HG03108 (cell line): ENCODE data around the gene ARSA.
"Not testable (repeated sequence)": the region's sequence is repeated elsewhere in the genome, so short reads cannot be mapped to it uniquely, and the experiment has no call there.

Source experiments
- ATAC-seq: cut with Tn5 transposase; IDR thresholded peaks from one replicate; pipeline ENCODE4 v1.9.1; 2021; ENCODE audit warnings: moderate library complexity; ENCODE audit not compliant: unreplicated experiment

ARSA gene

DNA sequence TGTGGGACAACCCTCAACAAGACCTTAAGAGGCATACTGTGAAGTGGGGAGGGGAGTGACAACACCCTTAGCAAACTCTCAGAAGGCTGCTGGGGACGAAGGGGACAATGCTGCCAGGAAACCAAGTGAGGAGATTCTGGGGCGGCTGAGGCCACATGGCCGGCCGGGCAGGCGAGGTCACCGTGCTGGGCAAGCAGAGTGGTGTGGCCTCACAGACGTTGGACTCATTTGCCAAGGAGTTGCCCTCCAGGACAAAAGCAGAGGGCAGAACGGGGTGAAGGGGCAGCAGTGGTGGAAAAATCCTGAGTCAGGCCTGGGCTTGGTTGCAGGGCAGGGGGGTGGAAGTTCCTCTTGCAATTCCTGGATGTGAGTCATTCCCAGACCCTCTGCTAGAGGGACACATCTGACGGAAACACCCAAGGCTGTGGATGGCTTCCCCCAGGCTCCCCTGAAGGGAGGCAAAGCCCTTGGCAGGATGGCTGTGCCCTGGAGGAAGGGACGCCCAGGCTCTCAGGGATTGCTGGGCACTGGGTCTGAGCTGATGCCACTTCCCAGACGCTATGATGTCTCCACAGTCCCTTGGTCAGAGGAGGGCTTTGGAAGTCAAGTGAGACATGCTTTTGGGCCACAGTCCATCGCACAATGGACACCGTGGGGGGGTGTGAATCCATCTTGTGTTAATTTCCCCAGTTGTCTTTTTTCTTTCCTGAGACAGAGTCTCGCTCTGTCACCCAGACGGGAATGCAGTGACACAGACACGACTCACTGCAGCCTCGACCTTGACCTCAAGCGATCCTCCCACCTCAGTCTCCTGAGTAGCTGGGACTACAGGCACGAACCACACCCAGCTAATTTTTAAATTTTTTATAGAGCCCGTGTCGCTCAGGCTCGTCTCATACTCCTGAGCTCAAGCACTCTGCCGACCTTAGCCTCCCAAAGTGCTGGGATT is 28.4 kb upstream of the ARSA start:
- no peak for ATAC-seq

- not testable (repeated sequence) for ATAC-seq
Observed at GRCh38 chr22:50654664-50655063, 26.7 kb upstream of the ARSA start.

- no peak for ATAC-seq
Observed at GRCh38 chr22:50653256-50653655, 25.3 kb upstream of the ARSA start.

DNA sequence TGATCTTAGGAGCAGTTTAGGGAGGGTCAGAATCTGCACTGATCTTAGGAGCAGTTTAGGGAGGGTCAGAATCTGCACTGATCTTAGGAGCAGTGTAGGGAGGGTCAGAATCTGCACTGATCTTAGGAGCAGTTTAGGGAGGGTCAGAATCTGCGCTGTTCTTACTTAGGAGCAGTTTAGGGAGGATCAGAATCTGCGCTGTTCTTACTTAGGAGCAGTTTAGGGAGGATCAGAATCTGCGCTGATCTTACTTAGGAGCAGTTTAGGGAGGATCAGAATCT is 15.8 kb upstream of the ARSA start:
- ATAC-seq: not testable (repeated sequence)

DNA sequence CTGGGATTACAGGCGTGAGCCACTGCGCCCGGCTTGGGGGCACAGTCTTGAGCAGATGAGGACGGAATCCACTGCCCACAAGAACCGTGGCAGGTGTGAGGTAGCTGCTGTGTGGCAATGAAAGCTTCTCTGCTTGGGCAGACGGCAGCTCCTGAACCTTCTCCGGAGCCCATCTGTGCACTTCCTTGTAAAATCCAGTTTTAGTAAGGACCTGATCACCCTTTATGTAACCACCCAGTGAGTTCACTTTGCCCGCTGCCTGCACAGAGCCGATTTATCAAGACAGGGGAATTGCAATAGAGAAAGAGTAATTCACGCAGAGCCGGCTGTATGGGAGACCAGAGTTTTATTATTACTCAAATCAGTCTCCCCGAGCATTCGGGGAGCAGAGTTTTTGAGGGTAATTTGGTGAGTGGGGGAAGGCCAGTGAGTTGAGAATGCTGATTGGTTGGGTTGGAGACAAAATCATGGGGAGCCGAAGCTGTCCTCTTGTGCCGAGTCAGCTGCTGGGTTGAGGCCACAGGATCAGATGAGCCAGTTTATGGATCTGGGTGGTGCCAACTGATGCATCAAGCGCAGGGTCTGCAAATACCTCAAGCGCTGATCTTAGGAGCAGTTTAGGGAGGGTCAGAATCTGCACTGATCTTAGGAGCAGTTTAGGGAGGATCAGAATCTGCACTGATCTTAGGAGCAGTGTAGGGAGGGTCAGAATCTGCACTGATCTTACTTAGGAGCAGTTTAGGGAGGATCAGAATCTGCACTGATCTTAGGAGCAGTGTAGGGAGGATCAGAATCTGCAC is 15.3 kb upstream of the ARSA start:
- not testable (repeated sequence) for ATAC-seq

- ATAC-seq: no peak
Observed at GRCh38 chr22:50641696-50642607, 14.0 kb upstream of the ARSA start.

- ATAC-seq: no peak
Observed at GRCh38 chr22:50640857-50641647, 13.1 kb upstream of the ARSA start.

- ATAC-seq: not testable (repeated sequence)
Observed at GRCh38 chr22:50640296-50640695, 12.3 kb upstream of the ARSA start.

- ATAC-seq: no peak
Observed at GRCh38 chr22:50635591-50635990, 7.6 kb upstream of the ARSA start.

GRCh38 chr22:50633771-50634170 is 5.8 kb upstream of the ARSA start:
- no peak for ATAC-seq

DNA sequence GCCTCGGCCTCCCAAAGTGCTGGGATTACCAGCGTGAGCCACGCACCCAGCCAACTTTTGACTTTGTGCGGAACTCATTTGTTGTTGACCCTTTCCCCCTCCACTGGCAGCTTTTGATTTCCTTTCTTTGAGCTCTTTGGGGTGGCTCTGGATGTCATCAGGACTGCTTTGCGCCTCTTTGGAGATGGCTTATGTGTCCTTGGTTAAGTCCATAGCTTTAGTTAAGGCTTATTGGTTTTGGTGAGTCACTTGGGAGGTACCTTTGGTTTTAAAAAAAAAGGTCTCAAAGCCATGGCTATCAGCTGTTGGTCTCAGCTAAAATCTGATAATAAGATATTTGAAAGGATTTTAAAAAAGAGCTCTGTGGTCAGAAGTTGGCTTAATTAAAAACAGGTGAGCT is 5.1 kb upstream of the ARSA start:
- no peak for ATAC-seq

DNA sequence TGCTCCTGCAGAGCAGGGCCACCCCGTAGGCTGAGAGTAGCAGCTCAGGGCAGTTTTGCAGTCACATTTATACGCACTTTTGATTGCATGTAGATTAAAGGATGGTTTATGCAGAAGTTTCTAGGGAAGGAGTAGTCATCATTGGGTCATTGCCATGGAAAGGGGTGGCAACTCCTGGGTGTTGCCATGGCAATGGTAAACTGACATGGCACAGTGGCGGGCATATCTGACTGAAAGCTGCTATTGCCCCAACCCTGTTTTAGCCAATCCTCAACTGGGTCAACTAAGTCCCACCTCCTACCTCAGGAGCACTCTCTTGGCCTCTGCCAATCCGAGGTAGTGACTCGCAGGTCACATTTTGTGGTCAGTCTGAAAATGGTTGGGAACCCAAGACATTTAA is 2.4 kb upstream of the ARSA start:
- no peak for ATAC-seq

GRCh38 chr22:50628543-50629134 is 687 bp upstream of the ARSA start:
- ATAC-seq: no peak

GRCh38 chr22:50626850-50627641 is 906 bp downstream of the ARSA start:
- ATAC-seq: no peak

DNA sequence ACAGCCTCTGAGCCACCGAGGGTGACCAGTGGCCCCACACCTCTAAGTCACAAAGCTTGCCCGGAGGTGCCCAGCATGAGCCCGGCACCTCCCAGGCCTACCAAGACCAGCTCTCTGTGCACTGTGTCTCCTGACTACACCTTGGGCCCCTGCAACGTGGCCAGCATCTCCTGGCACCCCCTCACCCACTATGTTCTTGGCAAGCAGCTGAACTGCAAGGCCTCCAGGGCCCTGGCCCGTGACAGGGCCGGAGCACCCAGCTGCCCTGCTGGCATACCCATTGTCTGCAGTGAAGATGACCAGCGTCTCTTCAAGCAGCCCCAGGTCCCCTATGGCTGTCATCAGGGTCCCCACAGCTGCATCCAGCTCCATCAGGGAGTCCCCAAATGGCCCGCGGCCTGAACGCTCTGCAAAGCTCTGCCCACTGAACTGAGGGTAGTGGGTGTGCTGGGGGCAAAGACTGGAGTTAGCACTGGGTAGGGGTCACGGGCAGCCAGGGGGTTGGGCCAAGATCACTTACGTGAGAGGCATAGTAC is 1.6 kb downstream of the ARSA start:
- ATAC-seq: no peak

DNA sequence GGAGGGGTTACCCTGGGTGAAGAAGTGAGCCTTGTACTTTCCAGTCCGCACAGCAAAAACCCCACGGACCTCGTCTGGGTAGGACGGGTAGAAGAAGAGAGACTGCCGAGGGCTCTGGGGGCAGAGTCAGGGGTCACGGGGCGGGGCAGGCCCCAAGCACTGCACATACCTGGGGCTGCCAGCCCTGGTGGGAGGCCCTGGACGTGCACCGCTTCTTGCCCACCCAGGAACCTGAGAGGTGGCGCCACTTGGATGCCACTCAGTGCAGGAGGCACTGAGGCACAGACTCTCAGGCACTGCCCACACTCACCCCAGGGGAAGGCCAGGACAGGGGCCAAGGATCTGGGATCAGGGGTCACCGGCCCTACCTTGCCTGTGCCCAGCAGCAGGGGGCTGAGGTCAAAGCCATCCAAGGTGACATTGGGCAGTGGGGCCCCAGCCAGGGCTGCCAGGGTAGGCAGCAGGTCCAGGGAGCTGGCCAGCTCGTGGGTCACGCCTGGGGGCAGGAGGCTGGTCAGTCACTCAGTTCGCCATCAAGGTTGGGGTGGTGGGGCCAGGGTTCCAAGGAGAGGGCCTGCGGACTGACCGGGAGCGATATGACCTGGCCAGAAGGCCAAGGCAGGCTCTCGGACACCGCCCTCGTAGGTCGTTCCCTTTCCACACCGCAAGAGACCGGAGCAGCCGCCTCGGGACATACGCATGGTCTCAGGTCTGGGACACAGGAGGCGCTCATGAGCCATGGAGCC is 2.2 kb downstream of the ARSA start:
- no peak for ATAC-seq

- ATAC-seq: no peak
Observed at GRCh38 chr22:50625131-50625567, 2.8 kb downstream of the ARSA start.
